Karpas-422 (cell line): Measurements from ENCODE around the gene ADORA1. TPM values are rescaled to one million over a fixed set of nuclear protein-coding genes. Genes with fewer than 3 reads are reported as not detected.

Experiments used
- DNase-seq: peaks from one replicate; pipeline ENCODE4 v3.0.0-alpha.2; 2015
- H2AFZ ChIP-seq: fragments of 200-600 bp; sonication (generic); 2 replicates; pipeline ENCODE4 v1.6.1; 2014; ENCODE audit warnings: antibody characterized with exemption, low read length, mixed read lengths
- H3K27ac ChIP-seq: fragments of 200-600 bp; sonication (generic); 2 replicates; pipeline ENCODE4 v1.5.1; 2014; ENCODE audit warnings: mild to moderate bottlenecking, low read length, moderate library complexity
- H3K27me3 ChIP-seq: fragments of 200-600 bp; sonication (generic); 2 replicates; pipeline ENCODE4 v1.6.1; 2014; ENCODE audit warnings: low read length, mixed read lengths
- H3K36me3 ChIP-seq: fragments of 200-600 bp; sonication (generic); 2 replicates; pipeline ENCODE4 v1.6.1; 2014; ENCODE audit warnings: low read length, mixed read lengths; ENCODE audit not compliant: insufficient read depth
- H3K4me1 ChIP-seq: fragments of 200-600 bp; sonication (generic); 2 replicates; pipeline ENCODE4 v1.6.1; 2014; ENCODE audit warnings: mild to moderate bottlenecking, low read length, mixed read lengths
- H3K4me2 ChIP-seq: fragments of 200-600 bp; sonication (generic); 2 replicates; pipeline ENCODE4 v1.6.1; 2014; ENCODE audit warnings: low read length, low read depth, mild to moderate bottlenecking; ENCODE audit not compliant: poor library complexity, severe bottlenecking
- H3K4me3 ChIP-seq: fragments of 200-600 bp; sonication (generic); 2 replicates; pipeline ENCODE4 v1.5.1; 2014; ENCODE audit warnings: mild to moderate bottlenecking, antibody characterized with exemption, low read length, mixed read lengths
- H3K79me2 ChIP-seq: fragments of 200-600 bp; sonication (generic); 2 replicates; pipeline ENCODE4 v1.6.1; 2014; ENCODE audit warnings: mild to moderate bottlenecking, low read length, mixed read lengths
- H3K9ac ChIP-seq: fragments of 200-600 bp; sonication (generic); 2 replicates; pipeline ENCODE4 v1.6.0; 2014; ENCODE audit warnings: low read length
- H3K9me2 ChIP-seq: fragments of 200-600 bp; sonication (generic), shearing (Covaris generic); replicated peaks from 2 replicates; pipeline ENCODE4 v1.6.0; 2014; ENCODE audit warnings: mild to moderate bottlenecking, low read length, moderate library complexity; ENCODE audit not compliant: insufficient read depth
- H3K9me3 ChIP-seq: fragments of 300-700, 200-600 bp; sonication (generic); 2 replicates; pipeline ENCODE4 v1.6.1; 2014; ENCODE audit warnings: low read length, mixed read lengths
- H4K20me1 ChIP-seq: fragments of 200-600 bp; sonication (generic); 2 replicates; pipeline ENCODE4 v1.6.1; 2014; ENCODE audit warnings: mild to moderate bottlenecking, antibody characterized with exemption, low read length, low read depth; ENCODE audit not compliant: insufficient read depth
- total RNA-seq: library from RNA; depleted of rRNA; stranded (reverse); fragments of >200 nt; shearing (Covaris generic); gene quantifications from 2 replicates; pipeline ENCODE4 v1.2.3, GENCODE V29; 2014; ENCODE audit warnings: low replicate concordance

Gene ADORA1
- total RNA-seq, 1 experiment from 2014 or later, result not detected

DNA sequence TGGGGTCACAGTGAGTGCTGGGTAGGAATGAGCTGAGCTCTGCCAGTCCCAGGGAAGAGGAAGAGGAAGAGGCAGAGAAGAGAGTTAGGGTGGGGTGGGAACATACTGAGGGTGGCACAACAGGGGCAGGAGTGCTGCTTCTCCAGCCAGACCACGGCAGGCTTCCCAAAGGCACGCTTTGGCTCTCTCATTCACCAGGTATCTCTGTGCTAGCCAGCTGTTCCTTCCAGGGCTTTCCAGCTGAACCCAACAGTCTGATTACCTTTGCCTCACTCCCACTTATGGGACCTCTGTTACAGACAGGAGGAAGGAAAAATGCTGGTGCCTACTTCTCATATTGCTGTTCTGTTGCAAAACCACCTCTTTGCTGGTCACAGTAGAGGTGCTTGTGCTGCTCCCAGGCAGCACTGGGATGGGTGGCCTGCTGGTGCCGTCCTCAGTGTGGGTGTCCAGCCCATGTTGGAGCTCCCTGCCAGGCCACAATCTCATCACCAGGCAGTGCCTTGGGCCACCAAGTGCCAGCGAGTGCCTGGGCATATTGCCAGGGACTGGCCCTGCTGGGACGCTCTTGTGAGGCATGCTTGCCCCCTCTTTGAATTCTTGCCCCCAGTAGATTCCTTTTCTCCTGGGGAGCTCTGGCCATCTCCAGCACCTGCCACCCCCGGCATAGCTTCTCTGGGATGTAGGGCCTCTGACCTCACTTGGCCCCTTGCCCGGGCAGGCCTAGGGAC, 2.1 kb downstream of the ADORA1 start:
- no peaks in the 10 kb centered on the region for H4K20me1 ChIP-seq
- DNase-seq, result no peak
- no peak overlapping the region for H2AFZ ChIP-seq
- H3K4me2 ChIP-seq, result no peak overlapping the region
- H3K4me1 ChIP-seq, result no peaks in the 10 kb centered on the region
- H3K27ac ChIP-seq, result no peak overlapping the region
- no peak overlapping the region for H3K9ac ChIP-seq
- no peaks in the 10 kb centered on the region for H3K79me2 ChIP-seq
- H3K36me3 ChIP-seq, result no peaks in the 10 kb centered on the region
- no peaks in the 10 kb centered on the region for H3K9me2 ChIP-seq
- H3K27me3 ChIP-seq, result no peaks in the 10 kb centered on the region
- no peak overlapping the region for H3K4me3 ChIP-seq
- H3K9me3 ChIP-seq, result no peaks in the 10 kb centered on the region

DNA sequence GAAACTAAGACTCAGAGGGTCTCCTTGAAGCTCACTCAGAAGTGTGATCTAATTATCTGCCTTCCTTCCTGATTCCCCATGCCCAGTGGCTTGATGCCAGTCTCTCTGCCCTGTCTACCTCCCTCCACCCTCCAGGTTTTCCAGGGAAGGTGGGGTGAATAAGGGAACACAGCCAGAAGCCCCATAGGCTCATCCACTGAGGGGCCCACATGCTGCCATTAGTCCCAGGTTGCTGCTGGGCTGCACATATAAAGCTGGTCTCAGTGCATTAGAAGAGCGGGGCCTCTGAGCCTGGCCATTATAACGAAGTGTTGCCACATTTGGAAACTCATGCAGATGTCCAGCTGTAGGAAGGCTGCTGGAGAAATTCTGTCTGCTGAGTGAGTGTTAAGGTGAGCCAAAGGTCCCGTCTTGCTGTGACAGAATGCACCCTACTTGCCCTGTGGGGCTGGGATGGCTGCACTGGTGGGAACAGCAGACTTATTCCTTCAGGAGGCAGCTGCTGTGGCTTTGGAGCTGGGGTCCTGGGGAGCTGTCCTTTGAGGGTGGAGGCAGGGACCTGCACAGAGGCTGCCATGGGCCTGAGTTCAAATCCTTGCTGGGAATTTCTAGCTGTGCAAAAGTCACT, 2.9 kb downstream of the ADORA1 start:
- Histone ChIP-seq H3K9me2 (no peaks in the 10 kb centered on the region), H3K4me2 (no peak overlapping the region), H3K9me3 (no peaks in the 10 kb centered on the region), H3K4me1 (no peaks in the 10 kb centered on the region), H2AFZ (no peak overlapping the region), H3K36me3 (no peaks in the 10 kb centered on the region), H3K9ac (no peak overlapping the region), H3K27ac (no peak overlapping the region), H3K27me3 (no peaks in the 10 kb centered on the region), H3K4me3 (no peak overlapping the region), H4K20me1 (no peaks in the 10 kb centered on the region), H3K79me2 (no peaks in the 10 kb centered on the region)
- no peak for DNase-seq

DNA sequence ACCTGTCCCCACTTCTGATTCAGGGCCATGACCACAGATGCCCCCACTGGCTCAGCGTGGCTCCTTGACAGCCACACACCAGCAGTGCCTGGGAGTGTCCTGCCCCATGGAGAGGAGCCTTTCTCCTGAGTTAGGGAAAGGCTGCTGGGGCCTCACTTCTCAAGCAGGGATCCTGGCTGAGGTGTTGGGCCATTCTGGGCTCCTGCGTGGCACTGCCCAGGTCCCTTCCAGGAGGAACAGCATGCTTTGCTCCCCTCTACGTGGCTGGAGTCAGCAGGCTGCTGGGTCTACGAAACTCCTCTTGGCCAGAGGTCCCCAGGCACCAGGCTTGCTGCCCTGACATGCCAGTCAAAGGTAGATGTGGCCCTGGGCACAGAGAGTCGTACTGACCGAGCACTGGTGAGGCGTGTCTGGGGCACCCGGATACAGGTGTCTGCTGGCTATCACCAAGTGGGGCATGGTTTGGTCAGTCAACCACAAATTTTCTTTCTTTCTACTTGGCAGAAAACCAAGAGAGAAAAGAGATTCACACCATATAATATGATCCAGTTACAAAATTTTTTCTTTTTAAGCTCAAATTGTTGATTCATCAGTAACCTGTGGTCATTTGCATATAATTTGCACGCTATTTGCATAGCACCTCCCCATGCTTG, 4.1 kb downstream of the ADORA1 start:
- H3K4me3 ChIP-seq, result no peak overlapping the region
- no peak overlapping the region for H3K4me2 ChIP-seq
- no peak overlapping the region for H3K27ac ChIP-seq
- H3K9me3 ChIP-seq, result no peaks in the 10 kb centered on the region
- H3K9me2 ChIP-seq, result no peaks in the 10 kb centered on the region
- peaks cover 5% of the 10 kb centered on the region for H3K4me1 ChIP-seq
- no peaks in the 10 kb centered on the region for H4K20me1 ChIP-seq
- no peak overlapping the region for H3K9ac ChIP-seq
- H3K27me3 ChIP-seq, result no peaks in the 10 kb centered on the region
- no peaks in the 10 kb centered on the region for H3K36me3 ChIP-seq
- no peaks in the 10 kb centered on the region for H3K79me2 ChIP-seq
- H2AFZ ChIP-seq, result no peak overlapping the region
- no peak for DNase-seq

DNA sequence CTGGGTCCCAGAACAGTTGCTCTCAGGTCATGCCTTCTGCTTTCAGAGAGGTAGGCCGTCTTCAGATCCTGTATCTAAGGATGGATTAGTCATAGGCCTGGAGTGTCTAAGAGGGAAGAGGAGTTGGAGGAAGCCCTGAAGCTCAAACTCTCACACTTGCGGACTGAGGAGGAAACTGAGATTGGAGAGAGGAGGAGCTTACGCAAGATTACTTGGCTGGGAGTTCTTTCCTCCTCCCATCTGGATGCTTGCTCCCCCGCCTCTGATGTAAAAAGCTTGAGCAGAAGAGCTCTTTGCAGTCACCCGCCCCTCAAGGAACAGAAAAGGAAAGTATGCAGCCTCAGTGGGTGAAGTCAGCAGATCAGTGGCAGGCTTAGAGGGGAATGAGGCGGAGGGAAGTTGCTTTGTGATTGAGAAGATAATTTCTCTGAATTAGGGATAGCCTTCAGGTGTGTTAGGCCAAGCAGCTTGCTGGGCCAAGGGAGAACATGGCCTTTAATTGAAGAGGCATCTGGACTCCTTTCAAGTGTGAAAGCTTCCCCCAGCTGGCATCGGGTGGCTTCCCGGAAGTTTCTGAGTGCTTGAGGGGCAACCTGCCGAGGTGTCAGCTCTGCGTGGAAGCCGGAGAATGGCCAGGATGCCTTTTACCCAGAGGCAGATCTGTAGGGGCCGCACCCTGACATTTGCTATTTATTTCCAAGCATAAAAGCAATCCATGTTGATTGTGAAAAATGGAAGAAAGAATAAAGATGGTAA, 6.6 kb downstream of the ADORA1 start:
- Histone ChIP-seq H3K4me2 (no peak overlapping the region), H3K27ac (no peak overlapping the region)
- DNase-seq, result no peak

DNA sequence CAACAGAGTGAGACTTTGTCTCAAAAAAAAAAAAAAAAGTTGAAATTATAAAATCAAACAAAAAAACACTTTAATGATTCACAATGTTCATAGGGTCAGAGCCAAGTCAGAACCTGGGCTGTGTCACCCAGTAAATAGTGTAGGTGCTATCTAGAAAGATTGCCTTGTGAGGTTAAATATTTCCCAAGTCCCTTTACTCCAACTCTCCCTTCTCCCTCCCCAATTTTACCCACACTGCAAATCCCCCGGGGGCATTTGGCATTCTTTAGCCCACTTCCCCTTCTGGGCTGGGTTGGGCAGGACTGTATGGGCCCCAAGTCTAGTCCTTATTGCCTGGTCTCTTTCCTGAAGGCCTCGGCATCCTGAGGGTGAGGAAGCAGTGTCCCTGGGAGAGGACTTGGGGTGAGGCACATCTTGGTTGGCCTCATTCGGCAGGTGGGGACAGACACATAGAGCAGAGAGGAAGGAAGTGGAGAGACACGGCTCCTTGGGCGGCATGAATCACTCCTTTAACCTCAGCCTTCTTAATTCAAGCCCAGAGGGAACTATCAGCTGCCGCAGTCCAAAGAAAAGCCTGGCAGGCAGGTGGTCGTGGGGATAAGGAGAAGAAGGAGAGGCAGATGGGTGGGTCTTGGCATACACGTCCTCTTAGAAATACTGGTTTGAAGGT, 8.2 kb downstream of the ADORA1 start:
- Histone ChIP-seq H3K79me2 (no peaks in the 10 kb centered on the region), H2AFZ (no peak overlapping the region), H4K20me1 (no peaks in the 10 kb centered on the region), H3K4me3 (no peak overlapping the region), H3K27me3 (no peaks in the 10 kb centered on the region), H3K4me2 (no peak overlapping the region), H3K36me3 (no peaks in the 10 kb centered on the region), H3K9ac (no peak overlapping the region), H3K27ac (no peak overlapping the region), H3K4me1 (peaks cover 5% of the 10 kb centered on the region), H3K9me3 (no peaks in the 10 kb centered on the region), H3K9me2 (no peaks in the 10 kb centered on the region)
- no peak for DNase-seq

More for the DNA sequence above, 6.6 kb downstream of the ADORA1 start:
- Histone ChIP-seq H2AFZ (no peak overlapping the region), H3K36me3 (no peaks in the 10 kb centered on the region), H3K27me3 (no peaks in the 10 kb centered on the region), H3K9ac (no peak overlapping the region), H4K20me1 (no peaks in the 10 kb centered on the region), H3K4me1 (peaks cover 5% of the 10 kb centered on the region), H3K79me2 (no peaks in the 10 kb centered on the region), H3K4me3 (no peak overlapping the region), H3K9me2 (no peaks in the 10 kb centered on the region), H3K9me3 (no peaks in the 10 kb centered on the region)

DNA sequence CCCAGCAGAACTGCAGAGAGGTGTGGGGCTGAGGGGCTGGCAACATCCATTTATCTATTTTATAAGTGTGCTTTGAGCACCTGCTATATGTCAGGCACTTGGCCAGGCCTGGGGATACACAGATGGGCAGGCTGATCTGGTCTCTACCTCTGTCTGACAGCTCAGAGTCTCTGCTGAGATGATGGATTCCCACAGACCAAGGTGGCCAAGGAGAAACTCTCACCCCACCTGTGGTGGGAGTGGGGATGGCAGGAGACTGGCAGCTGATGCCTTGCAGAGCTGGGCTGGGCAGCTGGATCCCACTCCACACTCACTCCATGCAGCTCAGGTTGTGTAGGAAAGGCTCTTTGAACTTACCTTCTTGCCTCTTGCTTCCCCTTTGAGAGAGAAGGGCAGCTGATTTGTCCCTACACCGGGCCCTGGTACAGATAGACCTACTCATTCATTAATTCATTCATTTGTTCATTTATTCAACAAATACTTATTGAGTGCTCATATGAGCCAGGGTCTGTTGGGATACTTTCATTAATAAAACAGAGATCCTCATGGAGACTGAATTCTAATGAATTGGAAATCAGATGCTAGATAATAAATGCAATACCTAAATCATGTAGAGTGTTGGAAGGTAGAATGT, 9.0 kb downstream of the ADORA1 start:
- Histone ChIP-seq H3K4me1 (peaks cover 5% of the 10 kb centered on the region), H3K9me2 (no peaks in the 10 kb centered on the region), H3K27ac (no peak overlapping the region), H3K4me2 (no peak overlapping the region), H3K4me3 (no peak overlapping the region), H2AFZ (no peak overlapping the region), H3K36me3 (no peaks in the 10 kb centered on the region), H4K20me1 (no peaks in the 10 kb centered on the region), H3K9me3 (no peaks in the 10 kb centered on the region), H3K9ac (no peak overlapping the region), H3K79me2 (no peaks in the 10 kb centered on the region), H3K27me3 (no peaks in the 10 kb centered on the region)
- no peak for DNase-seq

DNA sequence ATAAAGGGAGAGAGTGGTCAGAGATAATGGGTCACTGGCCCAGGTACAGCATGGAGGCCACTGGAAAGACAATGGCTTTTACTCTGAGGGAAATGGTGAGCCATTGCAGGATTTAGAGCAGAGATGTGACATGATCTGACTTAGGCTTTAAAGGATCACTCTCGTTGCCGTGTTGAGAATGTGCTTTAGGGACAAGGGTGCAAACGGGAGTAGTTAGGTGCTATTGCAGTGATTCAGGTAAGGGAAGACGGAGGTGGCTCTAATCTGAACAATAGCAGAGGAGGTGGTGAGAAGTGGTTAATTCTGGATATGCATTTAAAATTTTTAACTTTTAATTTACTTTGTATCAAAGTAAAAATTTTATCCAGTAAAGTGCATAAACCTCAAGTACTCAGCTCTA, 9.8 kb downstream of the ADORA1 start:
- no peak overlapping the region for H3K4me3 ChIP-seq
- H3K9ac ChIP-seq, result no peak overlapping the region
- no peak overlapping the region for H2AFZ ChIP-seq
- no peaks in the 10 kb centered on the region for H3K9me3 ChIP-seq
- no peak for DNase-seq
- peaks cover 5% of the 10 kb centered on the region for H3K4me1 ChIP-seq
- H3K4me2 ChIP-seq, result no peak overlapping the region
- no peak overlapping the region for H3K27ac ChIP-seq
- H3K9me2 ChIP-seq, result no peaks in the 10 kb centered on the region
- H4K20me1 ChIP-seq, result no peaks in the 10 kb centered on the region
- no peaks in the 10 kb centered on the region for H3K79me2 ChIP-seq
- no peaks in the 10 kb centered on the region for H3K27me3 ChIP-seq
- no peaks in the 10 kb centered on the region for H3K36me3 ChIP-seq
